Measurements from ENCODE around the gene CSGALNACT2. TPM values are rescaled to one million over a fixed set of nuclear protein-coding genes. Genes with fewer than 3 reads are reported as not detected.

CSGALNACT2 gene
- polyA plus RNA-seq, 2 donors, result 2.0 to 3.4 TPM

DNA sequence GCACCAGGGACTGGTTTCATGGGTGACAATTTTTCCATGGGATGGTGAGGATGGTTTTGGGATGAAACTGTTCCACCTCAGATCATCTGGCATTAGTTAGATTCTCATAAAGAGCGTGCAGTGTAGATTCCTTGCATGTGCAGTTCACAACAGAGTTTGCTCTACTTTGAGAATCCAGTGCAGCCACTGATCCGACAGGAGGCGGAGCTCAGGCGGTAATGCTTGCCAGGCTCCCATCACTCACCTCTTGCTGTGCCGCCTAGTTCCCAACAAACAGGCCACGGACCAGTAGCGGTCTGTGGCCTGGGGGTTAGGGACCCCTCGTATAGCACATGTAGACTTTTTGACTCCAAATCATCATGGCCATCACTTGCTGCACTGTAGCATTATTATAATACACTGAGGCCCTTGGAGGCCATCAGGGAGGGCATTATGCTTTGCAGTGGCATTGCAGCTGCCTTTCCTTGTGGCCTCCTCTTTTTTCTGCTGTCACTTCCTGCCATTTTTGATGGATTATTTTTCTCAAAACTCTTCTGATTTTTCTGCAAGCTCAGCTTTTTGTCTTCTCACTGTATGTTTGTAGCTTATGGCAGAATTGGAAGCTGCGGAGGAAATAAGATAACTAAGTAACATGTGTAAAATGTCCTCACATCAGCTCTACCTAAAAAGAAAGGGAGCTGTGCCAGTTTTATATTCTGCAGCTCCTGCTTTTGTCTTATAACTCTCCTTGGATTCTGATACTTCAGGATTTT lies 18.5 kb downstream of the CSGALNACT2 start:
- Histone ChIP-seq H3K4me3 (ENCODE audit: low read depth in 1 of 2, low read length in 2 of 2) (no peak overlapping the region), H3K36me3 (ENCODE audit: control insufficient read depth in 2 of 2, insufficient read depth in 2 of 2, low read length in 1 of 2) (peaks cover 0 to 3% of the 10 kb centered on the region in 2 donors), H3K27ac (ENCODE audit: low read depth in 2 of 2, low read length in 1 of 2) (no peak overlapping the region), H3K27me3 (ENCODE audit: control insufficient read depth in 1 of 2, insufficient read depth in 2 of 2, low read length in 2 of 2) (no peaks in the 10 kb centered on the region), H3K4me1 (ENCODE audit: control insufficient read depth in 2 of 2, insufficient read depth in 2 of 2, low read length in 1 of 2) (peaks cover 0 to 3% of the 10 kb centered on the region in 2 donors), H3K9me3 (ENCODE audit: control insufficient read depth in 2 of 2, insufficient read depth in 1 of 2, low read depth in 1 of 2, low read length in 1 of 2) (no peaks in the 10 kb centered on the region)
- 70 to 79% methylated on average over 9 of the region's 9 CpGs for WGBS, 2 donors

GRCh38 chr10:43158636-43159035 lies 20.4 kb downstream of the CSGALNACT2 start:
- Histone ChIP-seq H3K9me3 (ENCODE audit: control insufficient read depth in 2 of 2, insufficient read depth in 1 of 2, low read depth in 1 of 2, low read length in 1 of 2) (no peaks in the 10 kb centered on the region), H3K36me3 (ENCODE audit: control insufficient read depth in 2 of 2, insufficient read depth in 2 of 2, low read length in 1 of 2) (peaks cover 0 to 3% of the 10 kb centered on the region in 2 donors), H3K4me1 (ENCODE audit: control insufficient read depth in 2 of 2, insufficient read depth in 2 of 2, low read length in 1 of 2) (peaks cover 0 to 3% of the 10 kb centered on the region in 2 donors), H3K27me3 (ENCODE audit: control insufficient read depth in 1 of 2, insufficient read depth in 2 of 2, low read length in 2 of 2) (no peaks in the 10 kb centered on the region), H3K4me3 (ENCODE audit: low read depth in 1 of 2, low read length in 2 of 2) (no peak overlapping the region), H3K27ac (ENCODE audit: low read depth in 2 of 2, low read length in 1 of 2) (no peak overlapping the region)
- WGBS, 2 donors, result 90 to 91% methylated on average over 6 of the region's 6 CpGs

- Histone ChIP-seq H3K9me3 (ENCODE audit: control insufficient read depth in 2 of 2, insufficient read depth in 1 of 2, low read depth in 1 of 2, low read length in 1 of 2) (no peaks in the 10 kb centered on the region), H3K4me1 (ENCODE audit: control insufficient read depth in 2 of 2, insufficient read depth in 2 of 2, low read length in 1 of 2) (peaks cover 0 to under 1% of the 10 kb centered on the region in 2 donors), H3K27me3 (ENCODE audit: control insufficient read depth in 1 of 2, insufficient read depth in 2 of 2, low read length in 2 of 2) (no peaks in the 10 kb centered on the region), H3K27ac (ENCODE audit: low read depth in 2 of 2, low read length in 1 of 2) (no peak overlapping the region), H3K36me3 (ENCODE audit: control insufficient read depth in 2 of 2, insufficient read depth in 2 of 2, low read length in 1 of 2) (peaks cover 0 to 3% of the 10 kb centered on the region in 2 donors), H3K4me3 (ENCODE audit: low read depth in 1 of 2, low read length in 2 of 2) (no peak overlapping the region)
- 56 to 67% methylated on average over 1 of the region's 1 CpG for WGBS, 2 donors
These were observed 22.0 kb downstream of the CSGALNACT2 start for GRCh38 chr10:43160046-43160920.

DNA sequence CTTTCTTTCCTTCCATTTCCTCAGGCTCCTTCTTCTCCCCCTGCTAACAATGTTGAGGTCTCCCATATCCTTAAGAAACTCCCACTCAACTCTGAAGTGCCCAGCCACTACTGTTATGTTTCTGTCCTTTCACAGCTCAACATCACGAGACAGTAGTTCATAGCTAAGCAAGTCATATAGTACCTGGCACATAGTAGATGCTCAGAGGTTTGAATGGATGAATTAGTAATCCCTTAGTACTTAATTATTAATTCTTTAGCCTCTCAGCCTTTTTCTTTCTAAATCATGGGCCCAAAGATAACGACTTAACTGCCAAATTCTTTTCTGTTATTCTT lies 22.6 kb downstream of the CSGALNACT2 start:
- Histone ChIP-seq H3K27me3 (ENCODE audit: control insufficient read depth in 1 of 2, insufficient read depth in 2 of 2, low read length in 2 of 2) (no peaks in the 10 kb centered on the region), H3K36me3 (ENCODE audit: control insufficient read depth in 2 of 2, insufficient read depth in 2 of 2, low read length in 1 of 2) (peaks cover 0 to 3% of the 10 kb centered on the region in 2 donors), H3K9me3 (ENCODE audit: control insufficient read depth in 2 of 2, insufficient read depth in 1 of 2, low read depth in 1 of 2, low read length in 1 of 2) (no peaks in the 10 kb centered on the region), H3K27ac (ENCODE audit: low read depth in 2 of 2, low read length in 1 of 2) (no peak overlapping the region), H3K4me1 (ENCODE audit: control insufficient read depth in 2 of 2, insufficient read depth in 2 of 2, low read length in 1 of 2) (no peaks in the 10 kb centered on the region), H3K4me3 (ENCODE audit: low read depth in 1 of 2, low read length in 2 of 2) (no peak overlapping the region)
- WGBS, 2 donors, result 70 to 71% methylated on average over 2 of the region's 2 CpGs

GRCh38 chr10:43162604-43163003 lies 24.4 kb downstream of the CSGALNACT2 start:
- no peaks in the 10 kb centered on the region for H3K4me1 ChIP-seq (ENCODE audit: control insufficient read depth in 2 of 2, insufficient read depth in 2 of 2, low read length in 1 of 2)
- WGBS, 2 donors, result 92 to 100% methylated on average over 1 of the region's 1 CpG
- H3K4me3 ChIP-seq (ENCODE audit: low read depth in 1 of 2, low read length in 2 of 2), result no peak overlapping the region
- H3K27me3 ChIP-seq (ENCODE audit: control insufficient read depth in 1 of 2, insufficient read depth in 2 of 2, low read length in 2 of 2), result no peaks in the 10 kb centered on the region
- H3K9me3 ChIP-seq (ENCODE audit: control insufficient read depth in 2 of 2, insufficient read depth in 1 of 2, low read depth in 1 of 2, low read length in 1 of 2), result no peaks in the 10 kb centered on the region
- H3K36me3 ChIP-seq (ENCODE audit: control insufficient read depth in 2 of 2, insufficient read depth in 2 of 2, low read length in 1 of 2), result peaks cover 0 to 3% of the 10 kb centered on the region in 2 donors
- no peak overlapping the region for H3K27ac ChIP-seq (ENCODE audit: low read depth in 2 of 2, low read length in 1 of 2)

- H3K27ac ChIP-seq (ENCODE audit: low read depth in 2 of 2, low read length in 1 of 2), result no peak overlapping the region
- 55 to 56% methylated on average over 6 of the region's 6 CpGs for WGBS, 2 donors
- no peaks in the 10 kb centered on the region for H3K4me1 ChIP-seq (ENCODE audit: control insufficient read depth in 2 of 2, insufficient read depth in 2 of 2, low read length in 1 of 2)
- no peaks in the 10 kb centered on the region for H3K27me3 ChIP-seq (ENCODE audit: control insufficient read depth in 1 of 2, insufficient read depth in 2 of 2, low read length in 2 of 2)
- no peak overlapping the region for H3K4me3 ChIP-seq (ENCODE audit: low read depth in 1 of 2, low read length in 2 of 2)
- H3K36me3 ChIP-seq (ENCODE audit: control insufficient read depth in 2 of 2, insufficient read depth in 2 of 2, low read length in 1 of 2), result peaks cover 0 to 2% of the 10 kb centered on the region in 2 donors
- no peaks in the 10 kb centered on the region for H3K9me3 ChIP-seq (ENCODE audit: control insufficient read depth in 2 of 2, insufficient read depth in 1 of 2, low read depth in 1 of 2, low read length in 1 of 2)
These were observed 28.1 kb downstream of the CSGALNACT2 start for GRCh38 chr10:43166207-43166879.

DNA sequence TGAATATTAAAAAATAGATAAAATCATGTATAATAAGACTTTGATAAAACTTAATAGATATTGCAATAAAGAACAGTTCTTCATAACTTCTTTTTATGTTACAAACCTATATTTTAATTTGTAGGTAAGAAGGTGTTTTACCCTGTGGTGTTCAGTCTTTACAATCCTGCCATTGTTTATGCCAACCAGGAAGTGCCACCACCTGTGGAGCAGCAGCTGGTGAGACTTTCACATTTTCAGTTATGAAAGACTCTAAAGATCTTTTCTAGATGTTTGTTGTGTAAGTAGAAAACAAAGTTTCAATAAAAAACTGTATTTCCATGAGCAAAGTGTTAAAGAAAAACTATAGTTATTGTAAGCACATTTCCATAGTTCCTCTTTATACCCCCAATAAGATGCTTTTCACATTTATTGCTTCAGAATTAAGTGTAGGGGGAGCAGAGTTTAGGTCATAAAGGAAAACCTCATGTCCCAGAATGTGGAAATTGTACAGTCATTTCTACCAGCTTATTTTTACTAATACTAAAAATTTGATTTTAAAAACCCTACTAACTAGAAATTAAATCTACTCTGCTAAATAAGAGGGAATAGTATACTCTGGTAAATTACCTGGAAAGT lies 28.7 kb downstream of the CSGALNACT2 start:
- Histone ChIP-seq H3K27ac (ENCODE audit: low read depth in 2 of 2, low read length in 1 of 2) (no peak overlapping the region), H3K4me1 (ENCODE audit: control insufficient read depth in 2 of 2, insufficient read depth in 2 of 2, low read length in 1 of 2) (no peaks in the 10 kb centered on the region), H3K9me3 (ENCODE audit: control insufficient read depth in 2 of 2, insufficient read depth in 1 of 2, low read depth in 1 of 2, low read length in 1 of 2) (no peaks in the 10 kb centered on the region), H3K4me3 (ENCODE audit: low read depth in 1 of 2, low read length in 2 of 2) (no peak overlapping the region), H3K27me3 (ENCODE audit: control insufficient read depth in 1 of 2, insufficient read depth in 2 of 2, low read length in 2 of 2) (no peaks in the 10 kb centered on the region), H3K36me3 (ENCODE audit: control insufficient read depth in 2 of 2, insufficient read depth in 2 of 2, low read length in 1 of 2) (no peaks in the 10 kb centered on the region)

DNA sequence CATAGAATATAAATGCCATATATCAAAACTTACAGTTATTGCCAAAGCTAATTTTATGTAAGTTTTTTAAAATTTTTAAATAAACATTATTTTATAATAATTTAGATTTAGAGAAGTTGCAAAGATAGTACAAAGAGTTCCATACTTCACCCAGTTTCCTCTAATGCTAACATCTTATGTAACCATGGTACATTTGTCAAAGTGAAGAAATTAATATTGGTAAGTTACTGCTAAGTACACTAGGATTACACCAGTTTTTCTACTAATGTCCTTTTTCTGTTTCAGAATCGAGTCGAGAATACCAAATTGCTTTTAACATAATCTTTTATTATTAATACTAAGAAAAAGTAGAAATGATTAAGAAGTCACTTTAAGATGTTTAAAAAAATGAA lies 29.2 kb downstream of the CSGALNACT2 start:
- no peaks in the 10 kb centered on the region for H3K4me1 ChIP-seq (ENCODE audit: control insufficient read depth in 2 of 2, insufficient read depth in 2 of 2, low read length in 1 of 2)
- no peaks in the 10 kb centered on the region for H3K27me3 ChIP-seq (ENCODE audit: control insufficient read depth in 1 of 2, insufficient read depth in 2 of 2, low read length in 2 of 2)
- H3K36me3 ChIP-seq (ENCODE audit: control insufficient read depth in 2 of 2, insufficient read depth in 2 of 2, low read length in 1 of 2), result no peaks in the 10 kb centered on the region
- 70 to 89% methylated on average over 2 of the region's 2 CpGs for WGBS, 2 donors
- H3K9me3 ChIP-seq (ENCODE audit: control insufficient read depth in 2 of 2, insufficient read depth in 1 of 2, low read depth in 1 of 2, low read length in 1 of 2), result no peaks in the 10 kb centered on the region
- H3K27ac ChIP-seq (ENCODE audit: low read depth in 2 of 2, low read length in 1 of 2), result no peak overlapping the region
- H3K4me3 ChIP-seq (ENCODE audit: low read depth in 1 of 2, low read length in 2 of 2), result no peak overlapping the region

- no peaks in the 10 kb centered on the region for H3K9me3 ChIP-seq (ENCODE audit: control insufficient read depth in 2 of 2, insufficient read depth in 1 of 2, low read depth in 1 of 2, low read length in 1 of 2)
- no peaks in the 10 kb centered on the region for H3K27me3 ChIP-seq (ENCODE audit: control insufficient read depth in 1 of 2, insufficient read depth in 2 of 2, low read length in 2 of 2)
- peaks cover 0 to 4% of the 10 kb centered on the region in 2 donors for H3K36me3 ChIP-seq (ENCODE audit: control insufficient read depth in 2 of 2, insufficient read depth in 2 of 2, low read length in 1 of 2)
- WGBS, 2 donors, result 65 to 69% methylated on average over 2 of the region's 2 CpGs
- H3K4me1 ChIP-seq (ENCODE audit: control insufficient read depth in 2 of 2, insufficient read depth in 2 of 2, low read length in 1 of 2), result no peaks in the 10 kb centered on the region
- no peak overlapping the region for H3K27ac ChIP-seq (ENCODE audit: low read depth in 2 of 2, low read length in 1 of 2)
- H3K4me3 ChIP-seq (ENCODE audit: low read depth in 1 of 2, low read length in 2 of 2), result no peak overlapping the region
These were observed 32.2 kb downstream of the CSGALNACT2 start for GRCh38 chr10:43170491-43170890.
